GM10248 (cell line): ENCODE data around the gene SH3RF3.

Experiments
- CTCF ChIA-PET: fragments of 300-600 bp; sonication (Branson Sonifier 250); formaldehyde crosslinking; extraction: SDS; loops from one replicate; lab custom pipeline; 2021; ENCODE audit warnings: antibody characterized with exemption; lab: Yijun Ruan, JAX
- POLR2A ChIA-PET: fragments of 350-650 bp; sonication (Branson Sonifier 250); formaldehyde crosslinking; extraction: SDS; loops from one replicate; lab custom pipeline; 2020; ENCODE audit warnings: antibody characterized with exemption; lab: Yijun Ruan, JAX
- DNase-seq: peaks from one replicate; pipeline ENCODE4 v3.0.0; 2012; ENCODE audit errors: extremely low spot score
- CTCF ChIP-seq: IDR thresholded peaks from 2 replicates; pipeline ENCODE4 v1.5.1; 2012; ENCODE audit warnings: mild to moderate bottlenecking, low read depth; ENCODE audit errors: extremely low read depth, missing control alignments, control extremely low read depth

The SH3RF3 gene

GRCh38 chr2:109320195-109320922 is 191.4 kb downstream of the SH3RF3 start:
- ChIA-PET POLR2A (no interaction called here), CTCF (no interaction called here)
- no peak for DNase-seq
- TF ChIP-seq CTCF: no peak

- ChIA-PET CTCF (no interaction called here), POLR2A (no interaction called here)
- DNase-seq: no peak
- no peak for TF ChIP-seq CTCF
Observed at GRCh38 chr2:109321570-109321969, 192.6 kb downstream of the SH3RF3 start.

GRCh38 chr2:109322111-109322510 is 193.1 kb downstream of the SH3RF3 start:
- ChIA-PET POLR2A (no interaction called here), CTCF (interaction anchor here (1.7 kb wide), 1 partner anchor 18 kb away, joined by 5 read pairs; no protein-coding TSS in a partner anchor)
- no peak for TF ChIP-seq CTCF
- no peak for DNase-seq

GRCh38 chr2:109322641-109323040 is 193.6 kb downstream of the SH3RF3 start:
- no peak for TF ChIP-seq CTCF
- ChIA-PET POLR2A (no interaction called here), CTCF (interaction anchor here (1.7 kb wide), 1 partner anchor 17 kb away, joined by 5 read pairs; no protein-coding TSS in a partner anchor)
- DNase-seq: no peak

- DNase-seq: no peak
- ChIA-PET CTCF (no interaction called here), POLR2A (no interaction called here)
- no peak for TF ChIP-seq CTCF
Observed at GRCh38 chr2:109324861-109325260, 195.9 kb downstream of the SH3RF3 start.

GRCh38 chr2:109325570-109325969 is 196.6 kb downstream of the SH3RF3 start:
- no peak for TF ChIP-seq CTCF
- DNase-seq: no peak
- CTCF ChIA-PET: no interaction called here
- POLR2A ChIA-PET: no interaction called here
